Measurements from ENCODE around the gene RAB19. TPM values are rescaled to one million over a fixed set of nuclear protein-coding genes. Genes with fewer than 3 reads are reported as not detected.
A peak's percentile ranks its signal among the peaks of the same experiment; 100 is the strongest.
"Not testable (repeated sequence)": the region's sequence is repeated elsewhere in the genome, so short reads cannot be mapped to it uniquely, and the experiment has no call there.

RAB19 gene
- total RNA-seq, 1 donor = not detected

GRCh38 chr7:140453273-140453672 is 49.4 kb downstream of the RAB19 start:
- TF ChIP-seq CTCF (IDR thresholded peaks at IDR 0.05; ENCODE audit: insufficient read depth, low read depth, low read length) = no peak
- no peak for DNase-seq (ENCODE audit: low read depth)
- H3K4me3 ChIP-seq (ENCODE audit: low read depth, low read length) = no peak overlapping the region

- peak; percentile 28 for DNase-seq (ENCODE audit: low read depth)
- H3K4me3 ChIP-seq (ENCODE audit: low read depth, low read length) = not testable (repeated sequence)
These were observed 50.2 kb downstream of the RAB19 start for GRCh38 chr7:140453785-140454656.

- TF ChIP-seq CTCF (IDR thresholded peaks at IDR 0.05; ENCODE audit: insufficient read depth, low read depth, low read length) = no peak
- H3K4me3 ChIP-seq (ENCODE audit: low read depth, low read length) = no peak overlapping the region
- DNase-seq (ENCODE audit: low read depth) = no peak
These were observed 50.8 kb downstream of the RAB19 start for GRCh38 chr7:140454657-140455015.

DNA sequence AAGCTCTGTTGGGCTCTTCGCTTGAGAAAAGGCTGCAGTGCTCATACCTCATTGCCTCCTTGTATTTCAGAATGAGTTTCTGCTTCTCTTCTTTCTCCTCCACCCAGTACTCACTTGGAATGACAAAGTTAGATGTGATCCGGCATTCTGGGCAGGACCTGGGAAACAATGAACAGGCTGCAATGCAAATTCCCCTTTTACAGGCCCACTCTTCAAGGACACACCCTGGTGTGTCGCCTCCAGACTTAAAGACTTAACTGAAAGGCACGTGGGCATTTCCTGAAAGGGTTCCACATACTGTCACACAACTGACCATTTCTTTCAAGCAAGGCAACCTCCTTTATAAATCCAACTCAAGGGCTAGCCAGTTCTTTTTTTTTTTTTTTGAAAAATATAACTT is 51.9 kb downstream of the RAB19 start:
- no peak for DNase-seq (ENCODE audit: low read depth)
- no peak overlapping the region for H3K4me3 ChIP-seq (ENCODE audit: low read depth, low read length)
- no peak for TF ChIP-seq CTCF (IDR thresholded peaks at IDR 0.05; ENCODE audit: insufficient read depth, low read depth, low read length)

DNA sequence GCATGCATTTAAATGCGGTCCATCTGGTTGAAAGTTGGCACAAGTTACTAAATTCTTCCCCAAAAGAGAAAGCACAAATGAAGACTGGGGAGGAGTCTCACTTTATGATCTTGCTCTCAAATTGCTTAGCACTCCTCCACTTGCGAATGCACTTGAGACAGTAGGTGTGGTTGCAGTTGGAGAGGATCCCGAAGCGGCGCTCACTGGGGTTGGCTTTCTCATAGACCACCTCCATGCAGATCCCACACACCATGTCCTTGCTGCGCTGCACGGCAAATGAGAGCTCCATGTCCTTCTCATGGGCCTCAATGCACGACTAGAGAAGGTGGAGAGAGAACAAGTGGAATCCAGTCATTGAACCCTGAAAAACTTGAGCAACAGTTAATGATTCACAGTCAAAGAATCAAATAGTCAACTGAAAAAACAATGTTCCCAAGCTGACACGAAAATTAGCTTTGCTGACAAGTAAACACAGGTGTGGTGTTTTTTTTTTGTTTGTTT is 52.7 kb downstream of the RAB19 start:
- no peak overlapping the region for H3K4me3 ChIP-seq (ENCODE audit: low read depth, low read length)
- no peak for DNase-seq (ENCODE audit: low read depth)
- no peak for TF ChIP-seq CTCF (IDR thresholded peaks at IDR 0.05; ENCODE audit: insufficient read depth, low read depth, low read length)

DNA sequence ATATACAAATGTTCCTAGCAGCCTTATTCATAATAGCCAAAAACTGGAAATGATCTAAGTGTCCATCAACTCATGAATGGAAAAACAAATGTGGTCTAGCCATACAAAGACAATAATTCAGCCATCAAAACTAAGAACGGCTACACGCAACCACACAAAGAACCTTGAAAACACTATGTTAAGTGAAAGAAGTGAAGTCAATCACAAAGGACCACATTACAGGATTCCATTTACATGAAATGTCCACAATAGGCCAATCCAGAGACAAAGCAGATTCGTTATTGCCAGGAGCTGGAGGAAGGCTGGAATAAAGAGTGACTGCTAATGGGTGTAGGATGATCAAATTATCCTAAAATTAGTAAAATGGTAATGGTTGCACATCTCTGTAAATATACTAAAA is 54.3 kb downstream of the RAB19 start:
- no peak for TF ChIP-seq CTCF (IDR thresholded peaks at IDR 0.05; ENCODE audit: insufficient read depth, low read depth, low read length)
- H3K4me3 ChIP-seq (ENCODE audit: low read depth, low read length) = no peak overlapping the region

GRCh38 chr7:140458916-140459315 is 55.1 kb downstream of the RAB19 start:
- no peak for TF ChIP-seq CTCF (IDR thresholded peaks at IDR 0.05; ENCODE audit: insufficient read depth, low read depth, low read length)
- DNase-seq (ENCODE audit: low read depth) = no peak
- no peak overlapping the region for H3K4me3 ChIP-seq (ENCODE audit: low read depth, low read length)

More for the DNA sequence above, 54.3 kb downstream of the RAB19 start:
- DNase-seq (ENCODE audit: low read depth) = no peak
